Measurements from ENCODE around the gene RPTOR.

DNA sequence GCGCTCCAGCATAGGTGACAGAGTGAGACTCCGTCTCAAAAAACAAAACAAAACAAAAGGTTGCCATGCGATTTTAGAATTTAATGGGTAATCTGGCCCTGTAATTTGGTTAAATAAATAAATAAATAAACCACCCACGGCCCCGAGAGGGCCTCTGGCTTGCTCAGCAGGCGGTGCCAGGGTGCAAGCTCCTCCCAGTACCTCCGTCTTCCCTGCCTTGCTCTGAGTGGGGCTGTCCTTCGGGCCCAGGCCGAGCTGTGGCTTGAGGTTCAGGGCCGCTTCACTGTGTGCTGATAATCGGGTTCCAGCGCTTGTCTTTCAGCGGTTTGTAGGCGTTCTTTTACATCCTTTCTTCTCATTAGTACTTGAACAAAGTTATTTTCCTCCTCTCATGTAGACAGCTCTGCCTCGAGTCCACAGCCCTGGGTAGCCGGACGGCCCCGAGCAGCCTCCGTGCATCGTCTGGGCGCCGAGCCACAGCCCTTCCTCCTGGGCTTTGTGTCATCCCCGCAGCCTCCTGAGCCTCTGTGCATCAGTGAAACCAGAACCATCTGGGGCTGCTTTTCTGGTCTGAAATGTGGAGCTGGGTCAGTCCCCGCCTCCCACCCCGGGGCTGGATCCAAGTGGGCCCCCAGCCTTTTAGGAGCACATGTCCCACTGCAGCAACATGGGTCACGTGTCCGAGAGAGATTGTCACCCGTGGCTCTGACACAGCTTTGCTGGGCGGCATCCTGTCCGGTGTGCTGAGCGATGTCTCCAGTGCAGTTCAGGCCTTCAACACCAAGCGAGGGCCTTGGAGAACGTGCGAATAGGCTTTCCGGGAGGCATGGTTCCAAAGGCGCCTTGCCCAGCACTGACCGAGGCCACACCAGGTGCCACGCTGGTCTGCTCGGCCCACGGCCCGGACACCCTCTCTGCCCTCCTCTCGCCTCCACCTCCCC, 289.6 kb downstream of the RPTOR start:
- TF ChIP-seq, protein P1, sequence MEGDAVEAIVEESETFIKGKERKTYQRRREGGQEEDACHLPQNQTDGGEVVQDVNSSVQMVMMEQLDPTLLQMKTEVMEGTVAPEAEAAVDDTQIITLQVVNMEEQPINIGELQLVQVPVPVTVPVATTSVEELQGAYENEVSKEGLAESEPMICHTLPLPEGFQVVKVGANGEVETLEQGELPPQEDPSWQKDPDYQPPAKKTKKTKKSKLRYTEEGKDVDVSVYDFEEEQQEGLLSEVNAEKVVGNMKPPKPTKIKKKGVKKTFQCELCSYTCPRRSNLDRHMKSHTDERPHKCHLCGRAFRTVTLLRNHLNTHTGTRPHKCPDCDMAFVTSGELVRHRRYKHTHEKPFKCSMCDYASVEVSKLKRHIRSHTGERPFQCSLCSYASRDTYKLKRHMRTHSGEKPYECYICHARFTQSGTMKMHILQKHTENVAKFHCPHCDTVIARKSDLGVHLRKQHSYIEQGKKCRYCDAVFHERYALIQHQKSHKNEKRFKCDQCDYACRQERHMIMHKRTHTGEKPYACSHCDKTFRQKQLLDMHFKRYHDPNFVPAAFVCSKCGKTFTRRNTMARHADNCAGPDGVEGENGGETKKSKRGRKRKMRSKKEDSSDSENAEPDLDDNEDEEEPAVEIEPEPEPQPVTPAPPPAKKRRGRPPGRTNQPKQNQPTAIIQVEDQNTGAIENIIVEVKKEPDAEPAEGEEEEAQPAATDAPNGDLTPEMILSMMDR (IDR thresholded peaks at IDR 0.05) = no peak
- TF ChIP-seq, protein P2, sequence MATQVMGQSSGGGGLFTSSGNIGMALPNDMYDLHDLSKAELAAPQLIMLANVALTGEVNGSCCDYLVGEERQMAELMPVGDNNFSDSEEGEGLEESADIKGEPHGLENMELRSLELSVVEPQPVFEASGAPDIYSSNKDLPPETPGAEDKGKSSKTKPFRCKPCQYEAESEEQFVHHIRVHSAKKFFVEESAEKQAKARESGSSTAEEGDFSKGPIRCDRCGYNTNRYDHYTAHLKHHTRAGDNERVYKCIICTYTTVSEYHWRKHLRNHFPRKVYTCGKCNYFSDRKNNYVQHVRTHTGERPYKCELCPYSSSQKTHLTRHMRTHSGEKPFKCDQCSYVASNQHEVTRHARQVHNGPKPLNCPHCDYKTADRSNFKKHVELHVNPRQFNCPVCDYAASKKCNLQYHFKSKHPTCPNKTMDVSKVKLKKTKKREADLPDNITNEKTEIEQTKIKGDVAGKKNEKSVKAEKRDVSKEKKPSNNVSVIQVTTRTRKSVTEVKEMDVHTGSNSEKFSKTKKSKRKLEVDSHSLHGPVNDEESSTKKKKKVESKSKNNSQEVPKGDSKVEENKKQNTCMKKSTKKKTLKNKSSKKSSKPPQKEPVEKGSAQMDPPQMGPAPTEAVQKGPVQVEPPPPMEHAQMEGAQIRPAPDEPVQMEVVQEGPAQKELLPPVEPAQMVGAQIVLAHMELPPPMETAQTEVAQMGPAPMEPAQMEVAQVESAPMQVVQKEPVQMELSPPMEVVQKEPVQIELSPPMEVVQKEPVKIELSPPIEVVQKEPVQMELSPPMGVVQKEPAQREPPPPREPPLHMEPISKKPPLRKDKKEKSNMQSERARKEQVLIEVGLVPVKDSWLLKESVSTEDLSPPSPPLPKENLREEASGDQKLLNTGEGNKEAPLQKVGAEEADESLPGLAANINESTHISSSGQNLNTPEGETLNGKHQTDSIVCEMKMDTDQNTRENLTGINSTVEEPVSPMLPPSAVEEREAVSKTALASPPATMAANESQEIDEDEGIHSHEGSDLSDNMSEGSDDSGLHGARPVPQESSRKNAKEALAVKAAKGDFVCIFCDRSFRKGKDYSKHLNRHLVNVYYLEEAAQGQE (IDR thresholded peaks at IDR 0.05; ENCODE audit: insufficient read depth in 1 of 2, low read depth in 2 of 2, low read length in 1 of 2) = no peak
